GM18526 (cell line): Measurements from ENCODE around the gene HOXD1.

ENCODE experiments used
- POLR2A ChIP-seq: IDR thresholded peaks from 3 replicates; pipeline ENCODE4 v1.6.1; 2011; ENCODE audit not compliant: insufficient read length; ENCODE audit errors: extremely low read depth

Gene HOXD1

GRCh38 chr2:176234156-176234555 is 45.7 kb downstream of the HOXD1 start:
- no peak for TF ChIP-seq POLR2A

GRCh38 chr2:176234940-176235339 is 46.5 kb downstream of the HOXD1 start:
- TF ChIP-seq POLR2A, result no peak

- TF ChIP-seq POLR2A, result no peak
Measured at GRCh38 chr2:176237456-176237855, 49.0 kb downstream of the HOXD1 start.

GRCh38 chr2:176239031-176239430 is 50.6 kb downstream of the HOXD1 start:
- TF ChIP-seq POLR2A, result no peak

GRCh38 chr2:176240301-176240700 is 51.8 kb downstream of the HOXD1 start:
- TF ChIP-seq POLR2A, result no peak
